ENCODE measurements around the gene SPRYD3.

Gene SPRYD3

GRCh38 chr12:53077030-53077429, 2.2 kb downstream of the SPRYD3 start:
- DNase-seq = no peak

GRCh38 chr12:53076461-53076860, 2.7 kb downstream of the SPRYD3 start:
- DNase-seq = no peak

- no peak for DNase-seq
Observed at GRCh38 chr12:53074999-53075370, 4.2 kb downstream of the SPRYD3 start.

- DNase-seq = no peak
Observed at GRCh38 chr12:53074283-53074998, 4.7 kb downstream of the SPRYD3 start.

GRCh38 chr12:53073881-53074280, 5.3 kb downstream of the SPRYD3 start:
- DNase-seq = no peak

GRCh38 chr12:53071591-53072551, 7.3 kb downstream of the SPRYD3 start:
- DNase-seq = no peak

- no peak for DNase-seq
Observed at GRCh38 chr12:53070877-53071492, 8.2 kb downstream of the SPRYD3 start.

- no peak for DNase-seq
Observed at GRCh38 chr12:53069621-53070410, 9.4 kb downstream of the SPRYD3 start.

GRCh38 chr12:53068811-53069585, 10.2 kb downstream of the SPRYD3 start:
- no peak for DNase-seq

GRCh38 chr12:53067993-53068770, 11.0 kb downstream of the SPRYD3 start:
- DNase-seq = no peak

- DNase-seq = no peak
Observed at GRCh38 chr12:53067074-53067992, 11.9 kb downstream of the SPRYD3 start.

- peak; percentile 43 for DNase-seq
Observed at GRCh38 chr12:53065975-53066931, 12.9 kb downstream of the SPRYD3 start.

- DNase-seq = no peak
Observed at GRCh38 chr12:53065470-53065869, 13.7 kb downstream of the SPRYD3 start.

GRCh38 chr12:53064613-53065436, 14.4 kb downstream of the SPRYD3 start:
- DNase-seq = no peak

GRCh38 chr12:53063708-53064612, 15.2 kb downstream of the SPRYD3 start:
- no peak for DNase-seq

GRCh38 chr12:53062977-53063707, 16.0 kb downstream of the SPRYD3 start:
- DNase-seq = no peak

Data from NCI-H1694 treated with DMSO at 0.1 percent for 48 hours (cell line).